ENCODE data around the gene CFAP47. TPM values are rescaled to one million over a fixed set of nuclear protein-coding genes. Genes with fewer than 3 reads are reported as not detected.

Gene CFAP47
- total RNA-seq, 1 experiment from 2014 or later: not detected

DNA sequence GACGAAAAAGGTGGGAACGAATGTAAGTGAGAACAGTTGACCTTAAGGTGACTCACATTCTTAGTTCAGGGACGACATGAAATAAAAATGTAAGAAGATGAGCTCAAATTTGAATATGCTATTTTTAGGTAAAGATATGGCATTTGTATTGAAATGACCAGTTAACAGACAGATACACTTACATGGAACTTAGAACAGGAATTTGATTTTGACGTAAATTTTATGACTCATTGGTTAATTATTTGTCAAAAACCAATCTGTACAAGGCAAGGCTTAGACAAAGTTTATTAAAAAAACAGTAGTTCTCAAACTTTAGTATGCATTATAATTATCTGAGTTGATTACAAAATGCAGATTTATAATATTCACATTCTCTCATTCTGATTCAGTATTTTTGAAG is 469.4 kb downstream of the CFAP47 start:
- no peaks in the 10 kb centered on the region for H3K27me3 ChIP-seq (ENCODE audit: low read length)
- no peak overlapping the region for H3K9ac ChIP-seq (ENCODE audit: low read length)
- H2AFZ ChIP-seq (ENCODE audit: low read length): no peak overlapping the region
- no peaks in the 10 kb centered on the region for H3K4me1 ChIP-seq (ENCODE audit: low read length)
- no peaks in the 10 kb centered on the region for H3K9me2 ChIP-seq (replicated peaks; ENCODE audit: insufficient read depth, low read length)
- H3K36me3 ChIP-seq (ENCODE audit: insufficient read depth, low read length): no peaks in the 10 kb centered on the region
- no peak overlapping the region for H3K4me2 ChIP-seq (ENCODE audit: low read depth, low read length, poor library complexity, severe bottlenecking)
- H4K20me1 ChIP-seq (ENCODE audit: insufficient read depth, low read depth, low read length): no peaks in the 10 kb centered on the region
- H3K4me3 ChIP-seq (ENCODE audit: low read length): no peak overlapping the region
- no peaks in the 10 kb centered on the region for H3K79me2 ChIP-seq (ENCODE audit: low read length)
- H3K27ac ChIP-seq (ENCODE audit: low read length): no peak overlapping the region
- DNase-seq: no peak
- peaks cover 2% of the 10 kb centered on the region; the same call in 1 of the 2 replicates for H3K9me3 ChIP-seq (ENCODE audit: low read length)

GRCh38 chrX:36401774-36402173 is 482.2 kb downstream of the CFAP47 start:
- Histone ChIP-seq H2AFZ (ENCODE audit: low read length) (no peak overlapping the region), H4K20me1 (ENCODE audit: insufficient read depth, low read depth, low read length) (no peaks in the 10 kb centered on the region), H3K9me2 (replicated peaks; ENCODE audit: insufficient read depth, low read length) (no peaks in the 10 kb centered on the region), H3K27ac (ENCODE audit: low read length) (no peak overlapping the region), H3K4me3 (ENCODE audit: low read length) (no peak overlapping the region), H3K4me2 (ENCODE audit: low read depth, low read length, poor library complexity, severe bottlenecking) (no peak overlapping the region), H3K4me1 (ENCODE audit: low read length) (no peaks in the 10 kb centered on the region), H3K9me3 (ENCODE audit: low read length) (no peaks in the 10 kb centered on the region; the same call in 1 of the 2 replicates), H3K9ac (ENCODE audit: low read length) (no peak overlapping the region), H3K27me3 (ENCODE audit: low read length) (no peaks in the 10 kb centered on the region), H3K36me3 (ENCODE audit: insufficient read depth, low read length) (no peaks in the 10 kb centered on the region), H3K79me2 (ENCODE audit: low read length) (no peaks in the 10 kb centered on the region)
- DNase-seq: no peak

- Histone ChIP-seq H3K27ac (ENCODE audit: low read length) (no peak overlapping the region), H4K20me1 (ENCODE audit: insufficient read depth, low read depth, low read length) (no peaks in the 10 kb centered on the region), H3K27me3 (ENCODE audit: low read length) (no peaks in the 10 kb centered on the region), H3K9ac (ENCODE audit: low read length) (no peak overlapping the region), H3K4me3 (ENCODE audit: low read length) (no peak overlapping the region), H3K36me3 (ENCODE audit: insufficient read depth, low read length) (no peaks in the 10 kb centered on the region), H3K4me1 (ENCODE audit: low read length) (no peaks in the 10 kb centered on the region), H3K4me2 (ENCODE audit: low read depth, low read length, poor library complexity, severe bottlenecking) (no peak overlapping the region), H3K9me3 (ENCODE audit: low read length) (no peaks in the 10 kb centered on the region), H3K9me2 (replicated peaks; ENCODE audit: insufficient read depth, low read length) (no peaks in the 10 kb centered on the region), H2AFZ (ENCODE audit: low read length) (no peak overlapping the region), H3K79me2 (ENCODE audit: low read length) (no peaks in the 10 kb centered on the region)
- no peak for DNase-seq
Measured at GRCh38 chrX:36407836-36408235, 488.3 kb downstream of the CFAP47 start.

DNA sequence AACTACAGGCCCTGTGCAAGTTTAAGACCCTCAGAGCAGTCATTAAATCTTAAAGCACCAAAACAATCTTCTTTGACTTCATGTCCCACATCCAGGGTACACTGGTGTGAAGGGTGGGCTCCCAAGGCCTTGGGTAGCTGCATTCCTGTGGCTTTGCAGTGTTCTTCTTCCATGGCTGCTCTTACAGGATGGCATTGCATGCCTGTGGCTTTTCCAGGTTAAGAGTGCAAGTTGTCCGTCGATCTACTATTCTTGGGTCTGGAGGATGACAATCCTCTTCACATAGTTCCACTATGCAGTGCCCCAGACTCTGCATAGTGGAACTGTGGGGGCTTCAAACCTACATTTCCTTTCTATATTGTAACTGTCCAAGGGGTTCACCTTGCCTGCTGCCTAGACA is 494.5 kb downstream of the CFAP47 start:
- Histone ChIP-seq H3K9me3 (ENCODE audit: low read length) (0 out of 2 replicates have a peak, but pooled peaks cover 1% of the 10 kb centered on the region), H3K9me2 (replicated peaks; ENCODE audit: insufficient read depth, low read length) (no peaks in the 10 kb centered on the region), H3K4me1 (ENCODE audit: low read length) (no peaks in the 10 kb centered on the region), H3K4me2 (ENCODE audit: low read depth, low read length, poor library complexity, severe bottlenecking) (no peak overlapping the region), H2AFZ (ENCODE audit: low read length) (no peak overlapping the region), H3K36me3 (ENCODE audit: insufficient read depth, low read length) (no peaks in the 10 kb centered on the region), H3K27me3 (ENCODE audit: low read length) (no peaks in the 10 kb centered on the region), H3K9ac (ENCODE audit: low read length) (no peak overlapping the region), H3K4me3 (ENCODE audit: low read length) (no peak overlapping the region), H4K20me1 (ENCODE audit: insufficient read depth, low read depth, low read length) (no peaks in the 10 kb centered on the region), H3K79me2 (ENCODE audit: low read length) (no peaks in the 10 kb centered on the region), H3K27ac (ENCODE audit: low read length) (no peak overlapping the region)
- no peak for DNase-seq

- Histone ChIP-seq H3K27me3 (ENCODE audit: low read length) (no peaks in the 10 kb centered on the region), H2AFZ (ENCODE audit: low read length) (no peak overlapping the region), H3K4me2 (ENCODE audit: low read depth, low read length, poor library complexity, severe bottlenecking) (no peak overlapping the region), H3K27ac (ENCODE audit: low read length) (no peak overlapping the region), H4K20me1 (ENCODE audit: insufficient read depth, low read depth, low read length) (no peaks in the 10 kb centered on the region), H3K4me1 (ENCODE audit: low read length) (no peaks in the 10 kb centered on the region), H3K9me2 (replicated peaks; ENCODE audit: insufficient read depth, low read length) (no peaks in the 10 kb centered on the region), H3K9me3 (ENCODE audit: low read length) (0 out of 2 replicates have a peak, but pooled peaks cover 3% of the 10 kb centered on the region), H3K79me2 (ENCODE audit: low read length) (no peaks in the 10 kb centered on the region), H3K9ac (ENCODE audit: low read length) (no peak overlapping the region), H3K36me3 (ENCODE audit: insufficient read depth, low read length) (no peaks in the 10 kb centered on the region), H3K4me3 (ENCODE audit: low read length) (no peak overlapping the region)
- no peak for DNase-seq
Measured at GRCh38 chrX:36422368-36422767, 502.8 kb downstream of the CFAP47 start.

DNA sequence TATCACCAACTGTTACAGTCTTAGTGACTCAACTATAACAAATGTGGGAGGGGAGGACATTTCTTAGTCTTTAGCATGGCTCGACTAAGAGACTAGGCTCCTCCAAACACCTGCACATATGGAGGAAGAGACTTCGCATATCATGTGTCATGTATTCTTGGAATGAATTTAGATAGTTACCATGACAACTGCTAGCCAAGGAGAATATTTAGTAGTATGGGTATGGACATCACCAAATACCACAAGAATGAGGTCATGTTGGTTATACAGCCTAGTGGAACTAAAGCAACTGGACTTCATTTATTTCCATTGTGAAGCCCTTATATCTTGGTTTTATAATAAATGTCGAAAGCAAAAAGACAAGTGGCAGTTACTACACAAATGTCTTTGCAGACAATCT is 512.3 kb downstream of the CFAP47 start:
- Histone ChIP-seq H3K36me3 (ENCODE audit: insufficient read depth, low read length) (no peaks in the 10 kb centered on the region), H3K4me3 (ENCODE audit: low read length) (no peak overlapping the region), H2AFZ (ENCODE audit: low read length) (no peak overlapping the region), H3K9ac (ENCODE audit: low read length) (no peak overlapping the region), H3K27ac (ENCODE audit: low read length) (no peak overlapping the region), H3K27me3 (ENCODE audit: low read length) (no peaks in the 10 kb centered on the region), H3K9me3 (ENCODE audit: low read length) (no peaks in the 10 kb centered on the region), H4K20me1 (ENCODE audit: insufficient read depth, low read depth, low read length) (no peaks in the 10 kb centered on the region), H3K4me2 (ENCODE audit: low read depth, low read length, poor library complexity, severe bottlenecking) (no peak overlapping the region), H3K9me2 (replicated peaks; ENCODE audit: insufficient read depth, low read length) (no peaks in the 10 kb centered on the region), H3K79me2 (ENCODE audit: low read length) (no peaks in the 10 kb centered on the region), H3K4me1 (ENCODE audit: low read length) (no peaks in the 10 kb centered on the region)
- DNase-seq: no peak

DNA sequence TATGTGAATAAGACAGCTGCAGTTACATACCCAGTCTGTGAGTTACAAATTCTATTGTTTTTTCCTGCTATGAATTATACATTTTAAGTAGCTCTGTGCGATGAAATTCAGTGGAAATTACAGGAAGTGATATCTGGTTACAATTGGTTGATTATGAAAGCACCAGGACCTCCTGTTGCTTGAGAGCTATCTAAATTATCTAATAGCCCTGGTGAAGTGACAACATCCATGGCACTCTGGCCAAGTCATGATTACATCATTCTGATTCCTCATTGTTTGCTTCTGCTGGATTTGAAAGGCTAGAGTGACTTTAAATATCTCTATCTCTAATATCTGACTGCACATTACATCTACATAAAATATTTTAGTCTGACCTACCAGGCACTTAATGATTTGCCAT is 515.0 kb downstream of the CFAP47 start:
- Histone ChIP-seq H3K79me2 (ENCODE audit: low read length) (no peaks in the 10 kb centered on the region), H3K4me2 (ENCODE audit: low read depth, low read length, poor library complexity, severe bottlenecking) (no peak overlapping the region), H3K4me1 (ENCODE audit: low read length) (no peaks in the 10 kb centered on the region), H2AFZ (ENCODE audit: low read length) (no peak overlapping the region), H4K20me1 (ENCODE audit: insufficient read depth, low read depth, low read length) (no peaks in the 10 kb centered on the region), H3K4me3 (ENCODE audit: low read length) (no peak overlapping the region), H3K27ac (ENCODE audit: low read length) (no peak overlapping the region), H3K9ac (ENCODE audit: low read length) (no peak overlapping the region), H3K9me3 (ENCODE audit: low read length) (no peaks in the 10 kb centered on the region; the same call in 1 of the 2 replicates), H3K9me2 (replicated peaks; ENCODE audit: insufficient read depth, low read length) (no peaks in the 10 kb centered on the region), H3K36me3 (ENCODE audit: insufficient read depth, low read length) (no peaks in the 10 kb centered on the region), H3K27me3 (ENCODE audit: low read length) (no peaks in the 10 kb centered on the region)
- no peak for DNase-seq
